H1 (cell line): Measurements from ENCODE around the gene PTPN18. TPM values are rescaled to one million over a fixed set of nuclear protein-coding genes. Genes with fewer than 3 reads are reported as not detected.

Experiments
- CTCF ChIA-PET: fragments of 300-600 bp; sonication (Branson Sonifier 250); formaldehyde crosslinking; loops from one replicate; lab custom pipeline; 2021; ENCODE audit not compliant: partially characterized antibody; lab: Charles Lee
- POLR2A ChIA-PET: fragments of 300-600 bp; sonication (Branson Sonifier 250); formaldehyde crosslinking; loops from one replicate; lab custom pipeline; 2021; ENCODE audit warnings: inconsistent platforms; ENCODE audit not compliant: partially characterized antibody; lab: Charles Lee
- DNase-seq, 2 experiments: peaks; one replicate each; pipeline versions ENCODE4 v3.0.0 to v3.0.0-alpha.2; 2010 to 2022; ENCODE audit warnings: low spot score in 2 of 2, low read depth in 1 of 2, mixed read lengths in 1 of 2
- FAIRE-seq: peaks from 2 replicates; lab custom pipeline; 2011; peaks lifted over from hg19 to GRCh38; lab: Jason Lieb, UNC
- H2AFZ ChIP-seq: 2 replicates; pipeline ENCODE4 v1.8.1; 2012; ENCODE audit warnings: low read length, inconsistent platforms
- H2AK5ac ChIP-seq: 2 replicates; pipeline ENCODE4 v1.6.1; 2013; ENCODE audit warnings: low read depth, low read length
- H2BK120ac ChIP-seq: replicated peaks from 2 replicates; pipeline ENCODE3; 2013; ENCODE audit warnings: low read depth, low read length, inconsistent platforms
- H2BK12ac ChIP-seq: 2 replicates; pipeline ENCODE4 v1.6.1; 2013; ENCODE audit warnings: low read depth, low read length
- H2BK15ac ChIP-seq: 2 replicates; pipeline ENCODE4 v1.6.1; 2013; ENCODE audit warnings: low read length
- H2BK20ac ChIP-seq: 2 replicates; pipeline ENCODE4 v1.6.1; 2013; ENCODE audit warnings: low read length
- H2BK5ac ChIP-seq: 2 replicates; pipeline ENCODE4 v1.6.1; 2013; ENCODE audit warnings: low read depth, low read length
- H3K14ac ChIP-seq: 2 replicates; pipeline ENCODE4 v1.6.1; 2013; ENCODE audit warnings: inconsistent platforms; ENCODE audit not compliant: insufficient read length
- H3K18ac ChIP-seq: 2 replicates; pipeline ENCODE4 v1.6.1; 2013; ENCODE audit warnings: low read length; ENCODE audit errors: extremely low read depth
- H3K23ac ChIP-seq: 2 replicates; pipeline ENCODE4 v1.6.1; 2013; ENCODE audit warnings: inconsistent platforms; ENCODE audit not compliant: insufficient read length
- H3K23me2 ChIP-seq: 2 replicates; pipeline ENCODE4 v1.6.1; 2013; ENCODE audit warnings: low read depth, low read length
- H3K27ac ChIP-seq: 2 replicates; pipeline ENCODE4 v1.6.1; 2011; ENCODE audit warnings: low read depth, low read length, inconsistent platforms
- H3K27me3 ChIP-seq, 4 experiments: replicated peaks in 1 of 4; 1 replicate in 1 of 4; 2 replicates in 3 of 4; pipeline versions ENCODE4 v1.6.1 to v1.8.1; 2011 to 2013; ENCODE audit warnings: low read length in 3 of 4, mild to moderate bottlenecking in 3 of 4, inconsistent platforms in 2 of 4, mixed read lengths in 2 of 4, moderate library complexity in 1 of 4; ENCODE audit not compliant: control insufficient read depth in 3 of 4, insufficient read depth in 3 of 4; ENCODE audit errors: extremely low read depth in 1 of 4
- H3K36me3 ChIP-seq, 4 experiments: 2 replicates each; pipeline versions ENCODE4 v1.6.1 to v1.8.1; 2011 to 2013; ENCODE audit warnings: mild to moderate bottlenecking in 4 of 4, low read length in 3 of 4, moderate library complexity in 2 of 4, control low read depth in 1 of 4, inconsistent platforms in 1 of 4; ENCODE audit not compliant: insufficient read depth in 4 of 4, control insufficient read depth in 2 of 4
- H3K4ac ChIP-seq: replicated peaks from 2 replicates; pipeline ENCODE3; 2013; ENCODE audit warnings: low read length, low read depth, mixed read lengths, inconsistent platforms; ENCODE audit not compliant: insufficient read length
- H3K4me1 ChIP-seq, 4 experiments: replicated peaks in 1 of 4; 1 replicate in 1 of 4; 2 replicates in 3 of 4; pipeline versions ENCODE4 v1.6.1 to v1.8.1; 2011 to 2013; ENCODE audit warnings: low read length in 3 of 4, inconsistent platforms in 2 of 4, mixed read lengths in 1 of 4; ENCODE audit not compliant: insufficient read depth in 4 of 4, control insufficient read depth in 3 of 4
- H3K4me2 ChIP-seq, 2 experiments: 2 replicates each; pipeline versions ENCODE4 v1.6.1 to v1.8.1; 2011 to 2013; ENCODE audit warnings: low read depth in 2 of 2, low read length in 2 of 2, control low read depth in 1 of 2, inconsistent platforms in 1 of 2, mild to moderate bottlenecking in 1 of 2; ENCODE audit not compliant: insufficient read depth in 1 of 2
- H3K4me3 ChIP-seq, 4 experiments: fragments of 200-600, 300-600 bp in 1 of 4; sonication (generic), shearing (Covaris generic), sonication (Bioruptor Twin) in 1 of 4; 2 replicates each; pipeline versions ENCODE4 v1.5.1 to v1.8.1; 2011 to 2016; ENCODE audit warnings: low read length in 4 of 4, low read depth in 3 of 4, control low read depth in 2 of 4, inconsistent platforms in 2 of 4, mild to moderate bottlenecking in 2 of 4, mixed read lengths in 1 of 4, moderate library complexity in 1 of 4; ENCODE audit not compliant: insufficient read depth in 2 of 4; ENCODE audit errors: extremely low read depth in 1 of 4
- H3K56ac ChIP-seq: replicated peaks from 2 replicates; pipeline ENCODE3; 2013; ENCODE audit warnings: low read depth, mild to moderate bottlenecking, mixed read lengths, low read length, inconsistent platforms; ENCODE audit not compliant: insufficient read length
- H3K79me1 ChIP-seq: 2 replicates; pipeline ENCODE4 v1.6.1; 2013; ENCODE audit warnings: low read depth, low read length, control low read depth
- H3K79me2 ChIP-seq, 2 experiments: 2 replicates each; pipeline versions ENCODE4 v1.6.1 to v1.8.1; 2012 to 2013; ENCODE audit warnings: low read length in 2 of 2, mild to moderate bottlenecking in 2 of 2, inconsistent platforms in 1 of 2; ENCODE audit not compliant: insufficient read depth in 2 of 2, control insufficient read depth in 1 of 2
- H3K9ac ChIP-seq, 4 experiments: replicated peaks in 1 of 4; 1 replicate in 1 of 4; 2 replicates in 3 of 4; pipeline versions ENCODE4 v1.6.1 to v1.8.1; 2011 to 2013; ENCODE audit warnings: low read depth in 3 of 4, low read length in 3 of 4, control low read depth in 2 of 4, mild to moderate bottlenecking in 2 of 4, moderate library complexity in 2 of 4, inconsistent platforms in 1 of 4; ENCODE audit errors: extremely low read depth in 1 of 4
- H3K9me3 ChIP-seq, 2 experiments: 2 replicates each; pipeline versions ENCODE4 v1.6.1 to v1.8.1; 2012 to 2013; ENCODE audit warnings: mild to moderate bottlenecking in 2 of 2, moderate library complexity in 2 of 2, control low read depth in 1 of 2, inconsistent platforms in 1 of 2, low read depth in 1 of 2, low read length in 1 of 2, mixed read lengths in 1 of 2; ENCODE audit not compliant: insufficient read depth in 2 of 2
- H4K20me1 ChIP-seq, 2 experiments: replicated peaks in 1 of 2; 2 replicates each; pipeline versions ENCODE3 to v1.8.1; 2011 to 2013; ENCODE audit warnings: inconsistent platforms in 2 of 2, low read length in 2 of 2, mild to moderate bottlenecking in 1 of 2; ENCODE audit not compliant: insufficient read depth in 2 of 2, control insufficient read depth in 1 of 2
- H4K5ac ChIP-seq: 2 replicates; pipeline ENCODE4 v1.6.1; 2013; ENCODE audit warnings: low read length, low read depth, mixed read lengths, inconsistent platforms; ENCODE audit not compliant: insufficient read length
- H4K8ac ChIP-seq: 2 replicates; pipeline ENCODE4 v1.8.0; 2013; ENCODE audit warnings: mild to moderate bottlenecking, moderate library complexity, low read length, inconsistent platforms; ENCODE audit not compliant: insufficient read depth; ENCODE audit errors: extremely low read depth
- H4K91ac ChIP-seq: replicated peaks from 2 replicates; pipeline ENCODE3; 2013; ENCODE audit warnings: low read length, mixed read lengths, inconsistent platforms; ENCODE audit not compliant: insufficient read length
- BCL11A ChIP-seq, 2 experiments: IDR thresholded peaks; one replicate each; pipeline ENCODE4 v1.6.1; 2011; ENCODE audit warnings: low read depth in 2 of 2, low read length in 2 of 2, mild to moderate bottlenecking in 2 of 2
- CHD2 ChIP-seq: IDR thresholded peaks from 2 replicates; pipeline ENCODE4 v1.6.1; 2012; ENCODE audit warnings: low read length, improper control_type of control experiment
- RBBP5 ChIP-seq: IDR thresholded peaks from 2 replicates; pipeline ENCODE4 v1.7.1; 2012; ENCODE audit warnings: low read depth, mild to moderate bottlenecking, inconsistent platforms, low read length, moderate library complexity, borderline replicate concordance
- TEAD4 ChIP-seq: IDR thresholded peaks from 2 replicates; pipeline ENCODE4 v1.6.1; 2012; ENCODE audit warnings: low read depth, low read length, inconsistent platforms, mixed read lengths
- WGBS, 2 experiments: shearing (Covaris generic) in 1 of 2; methylation state at CpG; one replicate each; pipeline versions ENCODE4 v1.1.6 to v1.1.7; 2013 to 2015; ENCODE audit warnings: low lambda C conversion rate in 2 of 2, mixed read lengths in 2 of 2, inconsistent platforms in 1 of 2, low coverage in 1 of 2, missing lambda C conversion rate in 1 of 2; ENCODE audit not compliant: insufficient replicate concordance in 2 of 2, insufficient coverage in 1 of 2, insufficient read length in 1 of 2; ENCODE audit errors: extremely low coverage in 1 of 2, missing lambda C conversion rate in 1 of 2; 5-methylcytosine and 5-hydroxymethylcytosine counted together
- polyA plus RNA-seq, 7 experiments: library from polyadenylated mRNA; depleted of rRNA in 3 of 7; stranded (reverse) in 5 of 7; unstranded in 2 of 7; fragments of >200 nt in 5 of 7; fragments of 200-250 nt in 2 of 7; gene quantifications; 1 replicate in 5 of 7; 2 replicates in 1 of 7; 4 replicates in 1 of 7; pipeline versions ENCODE4 v1.2.1 to v1.2.3, GENCODE V29; 2011 to 2013; ENCODE audit warnings: missing spikeins in 2 of 7, mixed read lengths in 2 of 7
- total RNA-seq: library from RNA; stranded (reverse); fragmentation: NEBNext Ultra II Directional; extraction: Animal tissue kit (Norgen Biotek cat#: 25700); gene quantifications from 2 replicates; pipeline ENCODE4 v1.2.1, GENCODE V29; 2021

Gene PTPN18
- total and polyA plus RNA-seq, 2 of the 8 experiments (the other 6 are each of a cell fraction or from before 2014, with no cell fraction given): 13.2 to 14.7 TPM

DNA sequence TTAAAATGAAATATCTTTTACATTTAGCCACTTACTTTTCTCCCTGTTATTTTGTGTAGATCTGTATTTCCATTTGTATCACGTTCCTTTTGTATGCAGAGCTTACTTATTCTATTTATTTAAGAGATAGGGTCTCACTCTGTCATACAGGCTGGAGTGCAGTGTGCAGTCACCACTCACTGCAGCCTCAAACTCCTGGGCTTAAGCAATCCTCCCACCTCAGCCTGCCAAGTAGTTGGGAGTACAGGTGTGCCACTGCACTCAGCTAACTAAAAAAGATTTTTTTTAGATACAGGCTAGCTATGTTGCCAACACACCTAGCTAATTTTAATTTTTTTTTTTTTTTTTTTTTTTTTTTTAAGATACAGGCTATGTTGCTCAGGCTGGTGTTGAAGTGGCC is 10.9 kb downstream of the PTPN18 start:
- Histone ChIP-seq H3K56ac (no peak overlapping the region), H3K27ac (no peak overlapping the region), H3K4me3 (no peak overlapping the region), H2BK12ac (no peak overlapping the region), H3K79me1 (0 out of 2 replicates have a peak, but pooled peaks cover 2% of the 10 kb centered on the region), H4K91ac (no peak overlapping the region), H4K20me1 (no peaks in the 10 kb centered on the region), H3K9me3 (no peaks in the 10 kb centered on the region), H3K27me3 (peaks cover 0 to 2% (median 0%) of the 10 kb centered on the region in 4 experiments; a peak in 1 of 7 replicates), H2AK5ac (no peak overlapping the region), H2AFZ (no peak overlapping the region), H2BK120ac (no peak overlapping the region), H2BK5ac (no peak overlapping the region), H3K18ac (no peak overlapping the region), H3K9ac (no peak overlapping the region), H4K8ac (no peak overlapping the region), H3K4me2 (no peak overlapping the region), H3K36me3 (no peaks in the 10 kb centered on the region), H2BK20ac (no peak overlapping the region), H3K23me2 (no peaks in the 10 kb centered on the region; the same call in 1 of the 2 replicates), H3K4me1 (peaks cover 0 to 11% (median 2%) of the 10 kb centered on the region in 4 experiments; a peak in 4 of 7 replicates), H4K5ac (no peak overlapping the region), H3K14ac (no peak overlapping the region), H2BK15ac (no peak overlapping the region), H3K79me2 (no peaks in the 10 kb centered on the region), H3K4ac (no peak overlapping the region), H3K23ac (no peak overlapping the region)
- FAIRE-seq: no peak
- no peak for DNase-seq
- WGBS, 2 experiments: 81% methylated on average over 1 of the region's 1 CpG; no CpG with 5 or more reads in 1 of the 2 experiments
- ChIA-PET CTCF (interaction anchor here (0.6 kb wide), 1 partner anchor 13 kb away, joined by 3 read pairs; no protein-coding TSS in a partner anchor), POLR2A (no interaction called here)
- TF ChIP-seq TEAD4 (no peak), BCL11A (IDR thresholded peaks at IDR 0.05; ENCODE audit: low read depth in 2 of 2, low read length in 2 of 2) (no peak), RBBP5 (no peak), CHD2 (no peak)
